ENCODE data around the gene MYOD1.

DNA sequence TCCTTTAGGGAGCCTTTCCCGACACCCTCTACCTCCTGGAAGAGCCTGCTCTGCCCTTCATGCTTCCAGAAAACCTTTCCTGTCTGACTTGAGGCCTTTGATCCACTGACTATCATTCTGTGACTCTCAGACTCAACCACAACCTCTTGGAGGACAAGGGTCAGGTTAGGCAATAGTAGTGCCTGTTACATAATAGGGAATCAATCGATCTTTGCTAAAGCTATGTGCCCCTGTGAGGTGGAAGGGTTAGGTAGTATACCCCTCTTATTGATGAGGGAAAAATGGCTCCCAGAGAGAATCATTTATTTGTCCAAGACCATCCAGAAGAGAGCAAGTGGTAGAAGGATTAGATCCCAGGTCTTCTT is 31.4 kb downstream of the MYOD1 start:
- no peak for TF ChIP-seq POLR2A (IDR thresholded peaks at IDR 0.05; ENCODE audit: low read depth, low read length)
- TF ChIP-seq POLR2AphosphoS5 (IDR thresholded peaks at IDR 0.05; ENCODE audit: low read depth, low read length): no peak
- no peak for TF ChIP-seq PAX5 (IDR thresholded peaks at IDR 0.05; ENCODE audit: insufficient read depth, low read length, severe bottlenecking)
- no peak for TF ChIP-seq TAF1 (IDR thresholded peaks at IDR 0.05; ENCODE audit: low read depth, low read length)
- TF ChIP-seq POU2F2 (IDR thresholded peaks at IDR 0.05; ENCODE audit: low read depth, low read length): no peak
- no peak for TF ChIP-seq SPI1 (IDR thresholded peaks at IDR 0.05; ENCODE audit: low read depth, low read length)
